ENCODE data around the gene RPL36AL.

The RPL36AL gene

GRCh38 chr14:49579841-49580240 lies 40.6 kb downstream of the RPL36AL start:
- DNase-seq = no peak

- DNase-seq = no peak
These were observed 42.3 kb downstream of the RPL36AL start for GRCh38 chr14:49578141-49578540.

- DNase-seq = no peak
These were observed 46.4 kb downstream of the RPL36AL start for GRCh38 chr14:49574038-49574437.

GRCh38 chr14:49569281-49569680 lies 51.1 kb downstream of the RPL36AL start:
- no peak for DNase-seq

All from activated gamma-delta T cell (primary cell).